Esophagus muscularis mucosa (tissue), 3 donors: ENCODE results near the gene UCHL1.

ENCODE experiments used
- POLR2A ChIP-seq: fragments of 450-650 bp; IDR thresholded peaks from one replicate; pipeline ENCODE4 v1.6.1; 2017; ENCODE audit warnings: antibody characterized with exemption, moderate library complexity, mild to moderate bottlenecking, low read depth
- POLR2AphosphoS5 ChIP-seq, 2 donors: sonication (generic); formaldehyde crosslinking; IDR thresholded peaks; one replicate each; pipeline ENCODE4 v1.6.1; 2017; ENCODE audit warnings: antibody characterized with exemption in 2 of 2
- TF ChIP-seq, protein P1 (sequence below), 3 experiments: fragments of 200-600 bp in 2 of 3; fragments of 450-650 bp in 1 of 3; sonication (generic) in 2 of 3; IDR thresholded peaks; one replicate each; pipeline ENCODE4 v1.5.1; 2017 to 2019; ENCODE audit warnings: antibody characterized with exemption in 3 of 3, mild to moderate bottlenecking in 2 of 3, moderate library complexity in 1 of 3

DNA sequence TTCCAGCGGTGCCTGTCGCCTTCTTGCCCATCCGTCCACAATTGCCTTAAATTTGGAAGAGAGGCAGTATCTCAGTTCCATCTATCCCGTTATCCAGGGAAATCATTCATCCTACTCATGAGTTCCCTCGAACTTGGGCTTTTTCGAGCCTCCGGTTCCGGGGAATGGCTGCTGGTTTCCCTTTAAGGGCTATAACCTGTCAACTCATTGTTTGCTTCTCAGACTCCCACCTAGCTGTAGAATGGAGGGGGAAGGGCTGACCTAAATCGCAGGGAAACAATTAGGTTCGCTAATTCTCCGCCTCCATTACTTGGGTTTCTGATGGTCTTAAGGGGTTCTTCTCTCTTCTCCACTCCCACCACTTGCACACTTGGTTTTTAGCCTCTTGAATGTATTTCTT lies 1.2 kb downstream of the UCHL1 start:
- TF ChIP-seq POLR2AphosphoS5 (IDR thresholded peaks at IDR 0.05) (no peak), POLR2A (no peak)
- TF ChIP-seq, protein P1, sequence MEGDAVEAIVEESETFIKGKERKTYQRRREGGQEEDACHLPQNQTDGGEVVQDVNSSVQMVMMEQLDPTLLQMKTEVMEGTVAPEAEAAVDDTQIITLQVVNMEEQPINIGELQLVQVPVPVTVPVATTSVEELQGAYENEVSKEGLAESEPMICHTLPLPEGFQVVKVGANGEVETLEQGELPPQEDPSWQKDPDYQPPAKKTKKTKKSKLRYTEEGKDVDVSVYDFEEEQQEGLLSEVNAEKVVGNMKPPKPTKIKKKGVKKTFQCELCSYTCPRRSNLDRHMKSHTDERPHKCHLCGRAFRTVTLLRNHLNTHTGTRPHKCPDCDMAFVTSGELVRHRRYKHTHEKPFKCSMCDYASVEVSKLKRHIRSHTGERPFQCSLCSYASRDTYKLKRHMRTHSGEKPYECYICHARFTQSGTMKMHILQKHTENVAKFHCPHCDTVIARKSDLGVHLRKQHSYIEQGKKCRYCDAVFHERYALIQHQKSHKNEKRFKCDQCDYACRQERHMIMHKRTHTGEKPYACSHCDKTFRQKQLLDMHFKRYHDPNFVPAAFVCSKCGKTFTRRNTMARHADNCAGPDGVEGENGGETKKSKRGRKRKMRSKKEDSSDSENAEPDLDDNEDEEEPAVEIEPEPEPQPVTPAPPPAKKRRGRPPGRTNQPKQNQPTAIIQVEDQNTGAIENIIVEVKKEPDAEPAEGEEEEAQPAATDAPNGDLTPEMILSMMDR (IDR thresholded peaks at IDR 0.05): no peak
